Middle frontal gyrus (tissue), 1 donor: ENCODE data around the gene S100Z.
"Not testable (repeated sequence)": the region's sequence is repeated elsewhere in the genome, so short reads cannot be mapped to it uniquely, and the experiment has no call there.

ENCODE experiments used
- DNase-seq: peaks from one replicate; pipeline ENCODE4 v3.0.0-alpha.2; 2015; ENCODE audit warnings: low spot score; ENCODE audit errors: extremely low spot score

Gene S100Z

GRCh38 chr5:76870046-76870445 is 20.2 kb downstream of the S100Z start:
- DNase-seq, result no peak

GRCh38 chr5:76874088-76874581 is 24.3 kb downstream of the S100Z start:
- DNase-seq, result no peak

GRCh38 chr5:76888733-76889300 is 39.0 kb downstream of the S100Z start:
- DNase-seq, result no peak

- DNase-seq, result no peak
Measured at GRCh38 chr5:76893294-76893693, 43.5 kb downstream of the S100Z start.

GRCh38 chr5:76896196-76896595 is 46.4 kb downstream of the S100Z start:
- no peak for DNase-seq

- no peak for DNase-seq
Measured at GRCh38 chr5:76901522-76901921, 51.7 kb downstream of the S100Z start.

GRCh38 chr5:76908166-76908565 is 58.4 kb downstream of the S100Z start:
- no peak for DNase-seq

- not testable (repeated sequence) for DNase-seq
Measured at GRCh38 chr5:76910344-76910933, 60.6 kb downstream of the S100Z start.

GRCh38 chr5:76914671-76915070 is 64.9 kb downstream of the S100Z start:
- not testable (repeated sequence) for DNase-seq

- no peak for DNase-seq
Measured at GRCh38 chr5:76918539-76918938, 68.7 kb downstream of the S100Z start.

GRCh38 chr5:76920491-76920890 is 70.7 kb downstream of the S100Z start:
- no peak for DNase-seq

- DNase-seq, result no peak
Measured at GRCh38 chr5:76926329-76927105, 76.7 kb downstream of the S100Z start.

GRCh38 chr5:76927961-76928360 is 78.1 kb downstream of the S100Z start:
- DNase-seq, result no peak

GRCh38 chr5:76930083-76930482 is 80.3 kb downstream of the S100Z start:
- DNase-seq, result peak; percentile 58

GRCh38 chr5:76938177-76938576 is 88.4 kb downstream of the S100Z start:
- no peak for DNase-seq

GRCh38 chr5:76941000-76941399 is 91.2 kb downstream of the S100Z start:
- no peak for DNase-seq

GRCh38 chr5:76941442-76941841 is 91.6 kb downstream of the S100Z start:
- no peak for DNase-seq

GRCh38 chr5:76942581-76942980 is 92.8 kb downstream of the S100Z start:
- no peak for DNase-seq

- DNase-seq, result no peak
Measured at GRCh38 chr5:76943006-76943405, 93.2 kb downstream of the S100Z start.

- DNase-seq, result no peak
Measured at GRCh38 chr5:76944638-76945037, 94.8 kb downstream of the S100Z start.

GRCh38 chr5:76945238-76945637 is 95.4 kb downstream of the S100Z start:
- DNase-seq, result not testable (repeated sequence)

GRCh38 chr5:76946090-76946489 is 96.3 kb downstream of the S100Z start:
- no peak for DNase-seq
